Measurements from ENCODE around the gene MRPL50. TPM values are rescaled to one million over a fixed set of nuclear protein-coding genes. Genes with fewer than 3 reads are reported as not detected.

Gene MRPL50
- polyA plus RNA-seq, 1 of the 3 experiments (the other 2 are of a cell fraction): 6.3 TPM

DNA sequence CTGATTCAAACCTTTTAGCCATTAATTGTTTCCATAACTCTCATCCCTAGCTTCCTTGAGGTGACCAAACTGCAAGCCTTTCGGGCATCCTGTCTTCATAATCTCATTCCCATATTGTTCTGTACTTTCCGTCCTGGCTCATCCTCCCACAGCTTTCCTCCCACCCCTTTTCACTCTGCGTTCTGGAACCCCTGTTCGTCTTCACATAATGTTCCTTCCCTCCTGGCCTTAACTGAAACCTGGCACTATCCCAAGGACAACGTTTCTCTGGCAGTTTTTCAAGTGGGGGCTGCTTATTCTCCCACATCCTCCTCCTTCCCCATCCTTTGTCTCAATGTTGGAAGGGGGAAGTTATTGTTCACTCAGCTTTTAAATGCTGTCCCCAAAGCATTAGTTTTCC is 1.7 kb upstream of the MRPL50 start:
- Histone ChIP-seq H3K4me3 (ENCODE audit: low read depth in 2 of 2, low read length in 1 of 2) (peak overlapping the region in 1 of 2 experiments; percentile 79; a peak in 3 of 4 replicates), H3K36me3 (replicated peaks in 1 of 2; ENCODE audit: control insufficient read depth in 1 of 2, insufficient read depth in 2 of 2, low read length in 1 of 2) (peaks cover 56 to 71% of the 10 kb centered on the region in 2 experiments), H3K9me2 (no peaks in the 10 kb centered on the region), H3F3A (replicated peaks; ENCODE audit: insufficient read depth) (no peaks in the 10 kb centered on the region), H3K4me2 (peak overlapping the region; percentile 94), H3K4me1 (ENCODE audit: control insufficient read depth in 1 of 2, insufficient read depth in 2 of 2, low read depth in 1 of 2, low read length in 1 of 2) (peaks cover 7% of the 10 kb centered on the region in 2 experiments; a peak in 2 of 4 replicates), H3K79me2 (ENCODE audit: insufficient read depth) (peaks cover 69% of the 10 kb centered on the region), H3K9me3 (peaks cover 11% of the 10 kb centered on the region; the same call in 1 of the 2 replicates), H4K20me1 (ENCODE audit: insufficient read depth) (no peaks in the 10 kb centered on the region), H3K27ac (ENCODE audit: low read depth in 2 of 2, low read length in 1 of 2) (no peak overlapping the region), H3K27me3 (ENCODE audit: insufficient read depth) (no peaks in the 10 kb centered on the region), H2AFZ (ENCODE audit: low read depth) (no peak overlapping the region), H3K9ac (no peak overlapping the region)
- ChIA-PET CTCF (interaction anchor here (1.1 to 2.2 kb wide), 2 partner anchors 49 to 59 kb away, joined by 5 to 10 read pairs; no protein-coding TSS in a partner anchor), POLR2A (no interaction called here)
- DNase-seq: no peak
- TF ChIP-seq, protein P1, sequence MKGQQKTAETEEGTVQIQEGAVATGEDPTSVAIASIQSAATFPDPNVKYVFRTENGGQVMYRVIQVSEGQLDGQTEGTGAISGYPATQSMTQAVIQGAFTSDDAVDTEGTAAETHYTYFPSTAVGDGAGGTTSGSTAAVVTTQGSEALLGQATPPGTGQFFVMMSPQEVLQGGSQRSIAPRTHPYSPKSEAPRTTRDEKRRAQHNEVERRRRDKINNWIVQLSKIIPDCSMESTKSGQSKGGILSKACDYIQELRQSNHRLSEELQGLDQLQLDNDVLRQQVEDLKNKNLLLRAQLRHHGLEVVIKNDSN (IDR thresholded peaks at IDR 0.05; ENCODE audit: borderline replicate concordance, low read depth): no peak
- TF ChIP-seq, protein P2, sequence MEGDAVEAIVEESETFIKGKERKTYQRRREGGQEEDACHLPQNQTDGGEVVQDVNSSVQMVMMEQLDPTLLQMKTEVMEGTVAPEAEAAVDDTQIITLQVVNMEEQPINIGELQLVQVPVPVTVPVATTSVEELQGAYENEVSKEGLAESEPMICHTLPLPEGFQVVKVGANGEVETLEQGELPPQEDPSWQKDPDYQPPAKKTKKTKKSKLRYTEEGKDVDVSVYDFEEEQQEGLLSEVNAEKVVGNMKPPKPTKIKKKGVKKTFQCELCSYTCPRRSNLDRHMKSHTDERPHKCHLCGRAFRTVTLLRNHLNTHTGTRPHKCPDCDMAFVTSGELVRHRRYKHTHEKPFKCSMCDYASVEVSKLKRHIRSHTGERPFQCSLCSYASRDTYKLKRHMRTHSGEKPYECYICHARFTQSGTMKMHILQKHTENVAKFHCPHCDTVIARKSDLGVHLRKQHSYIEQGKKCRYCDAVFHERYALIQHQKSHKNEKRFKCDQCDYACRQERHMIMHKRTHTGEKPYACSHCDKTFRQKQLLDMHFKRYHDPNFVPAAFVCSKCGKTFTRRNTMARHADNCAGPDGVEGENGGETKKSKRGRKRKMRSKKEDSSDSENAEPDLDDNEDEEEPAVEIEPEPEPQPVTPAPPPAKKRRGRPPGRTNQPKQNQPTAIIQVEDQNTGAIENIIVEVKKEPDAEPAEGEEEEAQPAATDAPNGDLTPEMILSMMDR (IDR thresholded peaks at IDR 0.05): no peak
- TF ChIP-seq SMC3 (IDR thresholded peaks at IDR 0.05; ENCODE audit: low read depth, low read length): no peak
- TF ChIP-seq YY1 (IDR thresholded peaks at IDR 0.05; ENCODE audit: low read depth): no peak
- 68% methylated on average over 5 of the region's 5 CpGs for WGBS (ENCODE audit: low lambda C conversion rate)

DNA sequence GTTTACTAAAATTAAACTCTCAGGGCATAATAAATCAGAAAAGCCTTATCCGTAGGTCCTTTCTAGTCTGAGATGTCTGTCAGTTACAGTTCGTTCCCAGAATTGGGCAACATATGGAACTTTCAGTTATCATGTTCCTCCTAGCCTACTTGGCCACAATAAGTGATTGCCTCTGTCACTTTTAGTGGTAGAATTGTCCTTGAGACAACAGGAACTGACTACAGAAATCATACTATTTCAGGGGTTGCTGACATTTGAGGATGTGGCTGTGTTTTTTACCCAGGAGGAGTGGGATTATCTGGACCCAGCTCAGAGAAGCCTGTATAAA is 1.2 kb upstream of the MRPL50 start:
- peak overlapping the region in 1 of 2 experiments; percentile 18; a peak in 1 of 4 replicates for H3K27ac ChIP-seq (ENCODE audit: low read depth in 2 of 2, low read length in 1 of 2)
- H3K4me2 ChIP-seq: peak overlapping the region; percentile 94
- H3K79me2 ChIP-seq (ENCODE audit: insufficient read depth): peaks cover 74% of the 10 kb centered on the region
- H3K9ac ChIP-seq: peak overlapping the region; percentile 85
- ChIA-PET CTCF (interaction anchor here (1.1 to 2.3 kb wide), 4 partner anchors 11 to 134 kb away, joined by 3 to 15 read pairs (median 8); partner anchors contain the start of gene RNF20), POLR2A (no interaction called here)
- H3K36me3 ChIP-seq (replicated peaks in 1 of 2; ENCODE audit: control insufficient read depth in 1 of 2, insufficient read depth in 2 of 2, low read length in 1 of 2): peaks cover 51 to 70% of the 10 kb centered on the region in 2 experiments
- no peak overlapping the region for H2AFZ ChIP-seq (ENCODE audit: low read depth)
- H3K27me3 ChIP-seq (ENCODE audit: insufficient read depth): no peaks in the 10 kb centered on the region
- peaks cover 6% of the 10 kb centered on the region; the same call in 1 of the 2 replicates for H3K9me3 ChIP-seq
- H3K4me1 ChIP-seq (ENCODE audit: control insufficient read depth in 1 of 2, insufficient read depth in 2 of 2, low read depth in 1 of 2, low read length in 1 of 2): peaks cover 7% of the 10 kb centered on the region in 2 experiments; a peak in 2 of 4 replicates
- no peaks in the 10 kb centered on the region for H3F3A ChIP-seq (replicated peaks; ENCODE audit: insufficient read depth)
- DNase-seq: no peak
- peak overlapping the region; percentile 79 to 88 for H3K4me3 ChIP-seq (ENCODE audit: low read depth in 2 of 2, low read length in 1 of 2)
- 28% methylated on average over 2 of the region's 2 CpGs for WGBS (ENCODE audit: low lambda C conversion rate)
- no peaks in the 10 kb centered on the region for H4K20me1 ChIP-seq (ENCODE audit: insufficient read depth)
- H3K9me2 ChIP-seq: no peaks in the 10 kb centered on the region
- TF ChIP-seq FOXM1 (IDR thresholded peaks at IDR 0.05; ENCODE audit: low read depth): no peak
- TF ChIP-seq, protein P3, sequence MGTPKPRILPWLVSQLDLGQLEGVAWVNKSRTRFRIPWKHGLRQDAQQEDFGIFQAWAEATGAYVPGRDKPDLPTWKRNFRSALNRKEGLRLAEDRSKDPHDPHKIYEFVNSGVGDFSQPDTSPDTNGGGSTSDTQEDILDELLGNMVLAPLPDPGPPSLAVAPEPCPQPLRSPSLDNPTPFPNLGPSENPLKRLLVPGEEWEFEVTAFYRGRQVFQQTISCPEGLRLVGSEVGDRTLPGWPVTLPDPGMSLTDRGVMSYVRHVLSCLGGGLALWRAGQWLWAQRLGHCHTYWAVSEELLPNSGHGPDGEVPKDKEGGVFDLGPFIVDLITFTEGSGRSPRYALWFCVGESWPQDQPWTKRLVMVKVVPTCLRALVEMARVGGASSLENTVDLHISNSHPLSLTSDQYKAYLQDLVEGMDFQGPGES (IDR thresholded peaks at IDR 0.05; ENCODE audit: low read depth, low read length): no peak
- TF ChIP-seq ELF1 (IDR thresholded peaks at IDR 0.05): no peak
- TF ChIP-seq POLR2AphosphoS5 (IDR thresholded peaks at IDR 0.05; ENCODE audit: low read depth, low read length): no peak
- TF ChIP-seq, protein P4, sequence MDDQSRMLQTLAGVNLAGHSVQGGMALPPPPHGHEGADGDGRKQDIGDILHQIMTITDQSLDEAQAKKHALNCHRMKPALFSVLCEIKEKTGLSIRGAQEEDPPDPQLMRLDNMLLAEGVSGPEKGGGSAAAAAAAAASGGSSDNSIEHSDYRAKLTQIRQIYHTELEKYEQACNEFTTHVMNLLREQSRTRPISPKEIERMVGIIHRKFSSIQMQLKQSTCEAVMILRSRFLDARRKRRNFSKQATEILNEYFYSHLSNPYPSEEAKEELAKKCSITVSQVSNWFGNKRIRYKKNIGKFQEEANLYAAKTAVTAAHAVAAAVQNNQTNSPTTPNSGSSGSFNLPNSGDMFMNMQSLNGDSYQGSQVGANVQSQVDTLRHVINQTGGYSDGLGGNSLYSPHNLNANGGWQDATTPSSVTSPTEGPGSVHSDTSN (IDR thresholded peaks at IDR 0.05): no peak
- no peak for TF ChIP-seq CHD2 (IDR thresholded peaks at IDR 0.05; ENCODE audit: low read length, partially characterized antibody)
- no peak for TF ChIP-seq MEF2A (IDR thresholded peaks at IDR 0.05; ENCODE audit: borderline replicate concordance, low read depth)
- TF ChIP-seq, protein P5, sequence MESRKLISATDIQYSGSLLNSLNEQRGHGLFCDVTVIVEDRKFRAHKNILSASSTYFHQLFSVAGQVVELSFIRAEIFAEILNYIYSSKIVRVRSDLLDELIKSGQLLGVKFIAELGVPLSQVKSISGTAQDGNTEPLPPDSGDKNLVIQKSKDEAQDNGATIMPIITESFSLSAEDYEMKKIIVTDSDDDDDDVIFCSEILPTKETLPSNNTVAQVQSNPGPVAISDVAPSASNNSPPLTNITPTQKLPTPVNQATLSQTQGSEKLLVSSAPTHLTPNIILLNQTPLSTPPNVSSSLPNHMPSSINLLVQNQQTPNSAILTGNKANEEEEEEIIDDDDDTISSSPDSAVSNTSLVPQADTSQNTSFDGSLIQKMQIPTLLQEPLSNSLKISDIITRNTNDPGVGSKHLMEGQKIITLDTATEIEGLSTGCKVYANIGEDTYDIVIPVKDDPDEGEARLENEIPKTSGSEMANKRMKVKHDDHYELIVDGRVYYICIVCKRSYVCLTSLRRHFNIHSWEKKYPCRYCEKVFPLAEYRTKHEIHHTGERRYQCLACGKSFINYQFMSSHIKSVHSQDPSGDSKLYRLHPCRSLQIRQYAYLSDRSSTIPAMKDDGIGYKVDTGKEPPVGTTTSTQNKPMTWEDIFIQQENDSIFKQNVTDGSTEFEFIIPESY (IDR thresholded peaks at IDR 0.05; ENCODE audit: borderline replicate concordance, low read depth): no peak
- TF ChIP-seq, protein P6, sequence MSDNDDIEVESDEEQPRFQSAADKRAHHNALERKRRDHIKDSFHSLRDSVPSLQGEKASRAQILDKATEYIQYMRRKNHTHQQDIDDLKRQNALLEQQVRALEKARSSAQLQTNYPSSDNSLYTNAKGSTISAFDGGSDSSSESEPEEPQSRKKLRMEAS (IDR thresholded peaks at IDR 0.05; ENCODE audit: low read depth): no peak
- no peak for TF ChIP-seq GABPA (IDR thresholded peaks at IDR 0.05; ENCODE audit: low read depth)
- TF ChIP-seq SMC3 (IDR thresholded peaks at IDR 0.05; ENCODE audit: low read depth, low read length): no peak
